Measurements from ENCODE around the gene GCNT2. TPM values are rescaled to one million over a fixed set of nuclear protein-coding genes. Genes with fewer than 3 reads are reported as not detected.
"Not testable (repeated sequence)": the region's sequence is repeated elsewhere in the genome, so short reads cannot be mapped to it uniquely, and the experiment has no call there.

Gene GCNT2
- total RNA-seq, 1 donor = 6.8 TPM

DNA sequence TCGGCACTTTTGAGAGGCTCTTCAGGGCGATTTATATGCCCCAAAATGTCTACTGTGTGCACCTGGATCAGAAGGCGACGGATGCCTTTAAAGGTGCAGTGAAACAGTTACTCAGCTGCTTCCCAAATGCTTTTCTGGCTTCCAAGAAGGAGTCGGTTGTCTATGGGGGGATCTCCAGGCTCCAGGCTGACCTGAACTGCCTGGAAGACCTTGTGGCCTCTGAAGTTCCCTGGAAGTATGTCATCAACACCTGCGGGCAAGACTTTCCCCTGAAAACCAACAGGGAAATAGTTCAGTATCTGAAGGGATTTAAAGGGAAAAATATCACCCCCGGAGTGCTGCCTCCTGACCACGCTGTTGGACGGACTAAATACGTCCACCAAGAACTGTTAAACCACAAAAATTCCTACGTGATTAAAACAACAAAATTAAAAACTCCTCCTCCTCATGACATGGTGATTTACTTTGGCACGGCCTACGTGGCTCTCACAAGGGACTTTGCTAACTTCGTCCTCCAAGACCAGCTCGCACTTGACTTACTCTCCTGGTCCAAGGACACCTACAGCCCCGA lies 8.2 kb downstream of the GCNT2 start:
- H3K4me1 ChIP-seq (ENCODE audit: insufficient read depth, low read length) = peaks cover 65% of the 10 kb centered on the region
- H3K4me3 ChIP-seq (ENCODE audit: low read length) = peak overlapping the region; percentile 60
- no peaks in the 10 kb centered on the region for H3K27me3 ChIP-seq (ENCODE audit: insufficient read depth, low read length)
- H3K9me3 ChIP-seq (ENCODE audit: low read depth, low read length) = no peaks in the 10 kb centered on the region

DNA sequence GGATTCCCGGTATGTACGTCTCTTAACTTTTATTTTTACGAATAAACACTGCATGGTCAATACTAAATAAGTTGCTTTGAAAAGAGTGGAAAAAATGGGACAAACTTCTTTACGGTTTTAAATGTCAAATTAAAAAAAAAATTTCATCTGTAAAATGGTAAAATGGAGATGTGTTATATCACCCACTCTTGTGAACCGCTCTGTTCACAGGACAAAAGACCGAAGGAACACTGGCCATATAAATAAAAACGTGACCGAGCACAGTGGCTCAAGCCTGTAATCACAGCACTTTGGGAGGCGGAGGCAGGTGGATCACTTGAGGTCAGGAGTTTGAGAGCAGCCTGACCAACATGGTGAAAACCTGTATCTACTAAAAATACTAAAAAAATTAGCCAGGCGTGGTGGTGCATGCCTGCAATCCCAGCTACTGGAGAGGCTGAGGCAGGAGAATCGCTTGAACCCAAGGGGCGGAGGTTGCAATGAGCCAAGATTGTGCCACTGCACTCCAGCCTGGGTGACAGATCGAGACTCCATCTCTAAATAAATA lies 8.8 kb downstream of the GCNT2 start:
- H3K27me3 ChIP-seq (ENCODE audit: insufficient read depth, low read length); H3K9me3 ChIP-seq (ENCODE audit: low read depth, low read length): not testable (repeated sequence)
- peak overlapping the region; percentile 60 for H3K4me3 ChIP-seq (ENCODE audit: low read length)
- peaks cover 68% of the 10 kb centered on the region for H3K4me1 ChIP-seq (ENCODE audit: insufficient read depth, low read length)

DNA sequence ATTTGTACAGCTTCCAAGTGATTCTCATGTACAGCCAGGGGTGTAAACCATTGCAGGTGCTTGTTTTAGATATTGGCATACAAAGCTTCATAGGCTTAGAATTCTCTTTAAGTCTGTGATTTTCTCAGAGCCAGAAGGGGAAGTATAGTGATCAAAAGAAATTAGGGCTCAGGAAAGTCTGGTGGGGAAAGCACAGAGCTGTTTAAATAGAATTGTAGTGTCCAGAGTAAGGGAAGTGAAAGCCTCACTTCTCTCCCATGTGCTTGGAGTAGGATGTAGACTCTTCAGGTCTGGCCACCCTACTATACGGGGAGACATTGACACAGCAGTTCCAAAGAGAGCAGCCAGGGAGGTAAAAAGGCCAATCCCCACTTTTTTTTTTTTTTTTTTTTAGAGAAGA lies 10.4 kb downstream of the GCNT2 start:
- Histone ChIP-seq H3K4me1 (ENCODE audit: insufficient read depth, low read length) (peaks cover 83% of the 10 kb centered on the region), H3K4me3 (ENCODE audit: low read length) (peak overlapping the region; percentile 18), H3K9me3 (ENCODE audit: low read depth, low read length) (no peaks in the 10 kb centered on the region), H3K27me3 (ENCODE audit: insufficient read depth, low read length) (no peaks in the 10 kb centered on the region)

DNA sequence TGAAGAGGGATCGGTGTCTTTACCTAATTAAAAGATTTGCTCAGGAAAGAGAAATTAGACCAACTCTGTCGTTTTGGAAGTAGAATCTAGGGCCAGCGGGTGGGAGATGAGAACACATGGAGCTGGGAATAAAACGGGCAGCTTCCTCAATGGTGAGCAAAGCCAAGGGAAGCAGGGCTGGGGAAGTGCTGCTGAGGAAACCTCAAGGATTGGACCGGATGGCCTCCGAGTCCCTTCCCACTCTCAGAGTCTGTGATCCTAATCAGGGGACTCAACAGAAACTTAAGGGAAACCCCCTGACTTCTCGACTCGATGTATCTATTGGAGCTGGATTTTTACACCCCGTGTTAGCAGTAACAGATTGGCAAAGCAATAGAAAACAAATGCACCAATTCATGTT lies 10.8 kb downstream of the GCNT2 start:
- peaks cover 87% of the 10 kb centered on the region for H3K4me1 ChIP-seq (ENCODE audit: insufficient read depth, low read length)
- H3K27me3 ChIP-seq (ENCODE audit: insufficient read depth, low read length) = no peaks in the 10 kb centered on the region

DNA sequence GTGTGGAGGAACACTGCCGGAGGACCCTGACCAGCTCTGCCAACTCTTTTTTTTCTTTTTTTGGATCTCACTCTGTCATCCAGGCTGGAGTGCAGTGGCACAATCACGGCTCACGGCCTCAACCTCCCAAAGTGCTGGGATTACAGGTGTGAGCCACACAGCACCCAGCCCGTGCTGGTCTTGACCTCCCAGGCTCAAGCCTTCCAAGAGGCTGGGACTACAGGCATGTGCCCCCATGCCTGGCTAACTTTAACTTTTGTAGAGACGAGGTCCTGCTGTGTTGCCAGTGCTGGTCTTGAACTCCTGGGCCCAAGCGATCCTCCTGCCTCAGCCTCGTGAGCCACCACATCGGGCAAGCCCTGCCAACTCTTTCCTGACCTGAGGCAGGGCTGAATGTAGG lies 11.2 kb downstream of the GCNT2 start:
- Histone ChIP-seq H3K9me3 (ENCODE audit: low read depth, low read length) (no peaks in the 10 kb centered on the region), H3K27me3 (ENCODE audit: insufficient read depth, low read length) (no peaks in the 10 kb centered on the region), H3K4me1 (ENCODE audit: insufficient read depth, low read length) (peaks cover 91% of the 10 kb centered on the region), H3K4me3 (ENCODE audit: low read length) (peak overlapping the region; percentile 18)

More for the DNA sequence above, 10.8 kb downstream of the GCNT2 start:
- H3K9me3 ChIP-seq (ENCODE audit: low read depth, low read length) = no peaks in the 10 kb centered on the region
- peak overlapping the region; percentile 18 for H3K4me3 ChIP-seq (ENCODE audit: low read length)

DNA sequence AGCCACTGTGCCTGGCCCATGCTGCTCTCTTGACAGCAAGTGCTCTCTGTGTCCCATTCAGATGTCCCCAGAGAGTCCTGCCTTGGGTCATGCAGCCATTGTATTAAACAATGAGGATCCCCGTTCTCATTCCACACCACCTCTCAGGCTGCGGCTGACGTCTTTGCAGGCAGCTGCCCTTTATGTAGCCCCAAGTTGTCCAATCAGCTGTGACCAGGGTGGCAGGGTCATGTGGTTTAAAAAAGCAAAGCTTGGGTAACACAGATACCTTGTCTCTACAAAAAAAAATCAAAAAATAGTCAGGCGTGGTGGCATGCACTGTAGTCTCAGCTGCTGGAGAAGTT lies 13.2 kb downstream of the GCNT2 start:
- Histone ChIP-seq H3K4me1 (ENCODE audit: insufficient read depth, low read length) (peaks cover 78% of the 10 kb centered on the region), H3K27me3 (ENCODE audit: insufficient read depth, low read length) (no peaks in the 10 kb centered on the region), H3K4me3 (ENCODE audit: low read length) (no peak overlapping the region), H3K9me3 (ENCODE audit: low read depth, low read length) (no peaks in the 10 kb centered on the region)

DNA sequence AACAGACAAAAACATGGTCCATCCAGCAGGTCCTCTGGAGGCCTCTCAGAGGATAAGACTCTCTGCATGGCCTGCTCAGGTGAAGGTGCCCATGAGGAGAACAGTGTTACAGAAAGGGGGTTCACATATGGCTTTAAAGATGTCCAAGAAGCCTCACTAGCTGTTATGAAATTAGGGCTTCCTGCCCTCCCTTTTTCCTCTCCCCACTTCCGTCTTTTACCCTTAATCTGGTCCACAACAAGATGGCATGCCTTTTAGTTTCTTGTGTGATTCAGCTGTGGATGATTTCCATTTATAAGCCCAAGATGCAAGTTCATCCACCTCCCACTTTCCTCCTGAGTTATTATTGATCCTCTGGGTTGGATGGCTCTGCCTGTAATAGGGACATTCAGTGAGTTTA lies 14.0 kb downstream of the GCNT2 start:
- H3K4me3 ChIP-seq (ENCODE audit: low read length) = no peak overlapping the region
- peaks cover 75% of the 10 kb centered on the region for H3K4me1 ChIP-seq (ENCODE audit: insufficient read depth, low read length)
- no peaks in the 10 kb centered on the region for H3K27me3 ChIP-seq (ENCODE audit: insufficient read depth, low read length)
- no peaks in the 10 kb centered on the region for H3K9me3 ChIP-seq (ENCODE audit: low read depth, low read length)

DNA sequence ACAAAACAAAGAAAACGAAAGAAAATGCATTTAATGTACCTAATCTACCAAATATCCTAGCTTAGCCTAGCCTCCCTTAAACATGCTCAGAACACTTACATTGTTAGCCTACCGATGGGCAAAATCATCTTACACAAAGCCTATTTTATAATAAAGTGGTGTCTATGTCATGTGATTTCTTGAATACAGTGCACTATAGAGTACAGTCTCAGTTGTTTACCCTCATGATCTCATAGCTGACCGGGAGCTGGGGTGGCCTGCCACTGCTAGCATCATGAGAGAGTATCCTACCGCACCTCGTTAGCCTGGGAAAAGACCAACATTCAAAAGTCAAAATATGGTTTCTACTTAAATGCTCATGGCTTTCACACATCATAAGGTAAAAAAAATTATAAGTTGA lies 16.6 kb downstream of the GCNT2 start:
- Histone ChIP-seq H3K9me3 (ENCODE audit: low read depth, low read length) (no peaks in the 10 kb centered on the region), H3K4me3 (ENCODE audit: low read length) (no peak overlapping the region), H3K4me1 (ENCODE audit: insufficient read depth, low read length) (peaks cover 64% of the 10 kb centered on the region), H3K27me3 (ENCODE audit: insufficient read depth, low read length) (no peaks in the 10 kb centered on the region)

DNA sequence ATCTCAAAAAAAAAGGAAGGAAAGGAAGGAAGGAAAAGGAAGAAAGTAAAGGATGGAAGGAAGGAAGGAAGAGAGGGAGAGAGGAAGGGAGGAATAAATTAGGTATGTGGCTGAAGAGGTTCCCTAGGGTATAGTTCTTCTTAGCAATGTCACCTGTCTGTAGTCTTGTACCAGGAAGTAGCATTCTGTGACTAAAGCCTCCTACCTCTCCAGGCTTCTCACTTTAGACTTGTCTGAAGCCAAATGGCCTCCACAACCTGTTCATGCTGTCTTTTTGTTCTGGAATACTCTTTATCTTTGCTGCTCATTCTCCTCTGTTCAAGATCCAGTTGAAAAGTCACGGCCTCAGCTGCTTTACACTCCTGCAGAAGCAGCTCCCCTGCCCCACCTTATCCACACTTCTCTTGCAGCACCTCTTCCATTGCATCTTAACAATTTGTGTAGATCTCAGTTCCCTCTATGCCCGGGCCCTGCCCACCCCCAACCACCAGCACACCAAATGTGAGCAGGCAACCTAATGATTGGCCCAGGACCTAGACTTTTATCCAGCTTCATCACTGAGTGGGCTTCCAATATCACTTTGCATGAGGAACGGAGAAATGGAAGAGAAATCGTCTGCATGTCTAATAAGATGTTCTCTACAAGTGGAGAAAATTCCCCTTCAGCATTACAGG lies 19.1 kb downstream of the GCNT2 start:
- H3K4me1 ChIP-seq (ENCODE audit: insufficient read depth, low read length) = peaks cover 40% of the 10 kb centered on the region
- no peaks in the 10 kb centered on the region for H3K27me3 ChIP-seq (ENCODE audit: insufficient read depth, low read length)
- H3K4me3 ChIP-seq (ENCODE audit: low read length) = no peak overlapping the region
- H3K9me3 ChIP-seq (ENCODE audit: low read depth, low read length) = no peaks in the 10 kb centered on the region

DNA sequence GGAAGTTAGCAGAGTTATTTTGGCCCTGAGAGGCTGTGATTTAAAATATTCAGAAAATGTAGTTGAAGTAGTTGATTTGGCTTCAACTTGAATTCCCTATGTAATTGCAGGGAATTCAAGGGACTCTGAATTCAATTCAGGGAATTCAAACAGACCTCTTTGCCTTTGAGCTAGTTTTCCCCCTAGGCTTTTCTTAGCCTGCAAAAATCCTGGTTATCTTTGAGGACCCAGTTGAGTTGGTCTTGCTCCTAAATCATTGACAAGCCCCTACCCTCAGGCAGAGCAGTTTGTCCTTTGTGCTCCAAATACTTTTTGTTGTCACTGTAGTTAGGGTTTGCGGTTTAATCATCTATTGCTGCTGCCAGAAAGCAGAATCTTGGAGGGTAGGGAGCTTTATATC lies 20.4 kb downstream of the GCNT2 start:
- no peak overlapping the region for H3K4me3 ChIP-seq (ENCODE audit: low read length)
- peaks cover 27% of the 10 kb centered on the region for H3K4me1 ChIP-seq (ENCODE audit: insufficient read depth, low read length)
- H3K27me3 ChIP-seq (ENCODE audit: insufficient read depth, low read length) = no peaks in the 10 kb centered on the region
- no peaks in the 10 kb centered on the region for H3K9me3 ChIP-seq (ENCODE audit: low read depth, low read length)

DNA sequence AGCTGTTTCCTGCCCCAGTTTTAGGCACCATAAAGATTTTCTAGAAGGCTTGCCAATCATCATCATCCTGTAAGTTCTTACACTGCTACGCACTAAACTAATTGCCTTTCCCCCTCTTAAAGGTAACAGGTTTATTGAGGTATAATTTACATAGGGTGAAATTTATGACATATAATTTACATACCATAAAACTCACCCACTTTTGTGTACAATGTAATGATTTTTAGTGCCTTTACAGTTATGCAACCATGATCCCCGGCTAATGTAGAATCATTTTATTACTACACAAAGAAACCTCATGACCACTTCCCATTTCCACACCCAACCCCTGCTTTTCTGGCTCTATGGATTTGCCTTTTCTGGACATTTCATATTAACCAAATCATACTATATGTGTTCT lies 21.1 kb downstream of the GCNT2 start:
- Histone ChIP-seq H3K4me3 (ENCODE audit: low read length) (no peak overlapping the region), H3K9me3 (ENCODE audit: low read depth, low read length) (no peaks in the 10 kb centered on the region), H3K4me1 (ENCODE audit: insufficient read depth, low read length) (peaks cover 21% of the 10 kb centered on the region), H3K27me3 (ENCODE audit: insufficient read depth, low read length) (no peaks in the 10 kb centered on the region)

DNA sequence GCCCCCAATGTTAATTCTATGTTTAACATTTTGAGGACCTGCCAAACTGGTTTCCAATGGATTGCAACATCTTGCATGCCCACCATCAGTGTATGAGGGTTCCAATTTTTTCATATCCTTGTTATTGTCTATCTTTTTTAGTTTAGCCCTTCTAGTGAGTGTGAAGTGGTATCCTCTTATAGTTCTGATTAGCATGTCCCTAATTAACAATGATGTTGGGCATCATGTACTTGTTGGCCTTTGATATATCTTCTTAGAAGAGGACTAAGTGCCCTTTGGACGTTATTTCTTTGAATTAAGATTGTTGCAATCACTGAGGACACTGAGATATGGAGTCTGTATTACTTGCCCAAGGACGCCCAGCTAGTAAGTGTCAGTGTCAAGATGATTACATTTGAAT lies 22.3 kb downstream of the GCNT2 start:
- no peaks in the 10 kb centered on the region for H3K9me3 ChIP-seq (ENCODE audit: low read depth, low read length)
- H3K27me3 ChIP-seq (ENCODE audit: insufficient read depth, low read length) = no peaks in the 10 kb centered on the region
- peaks cover 20% of the 10 kb centered on the region for H3K4me1 ChIP-seq (ENCODE audit: insufficient read depth, low read length)
- no peak overlapping the region for H3K4me3 ChIP-seq (ENCODE audit: low read length)

DNA sequence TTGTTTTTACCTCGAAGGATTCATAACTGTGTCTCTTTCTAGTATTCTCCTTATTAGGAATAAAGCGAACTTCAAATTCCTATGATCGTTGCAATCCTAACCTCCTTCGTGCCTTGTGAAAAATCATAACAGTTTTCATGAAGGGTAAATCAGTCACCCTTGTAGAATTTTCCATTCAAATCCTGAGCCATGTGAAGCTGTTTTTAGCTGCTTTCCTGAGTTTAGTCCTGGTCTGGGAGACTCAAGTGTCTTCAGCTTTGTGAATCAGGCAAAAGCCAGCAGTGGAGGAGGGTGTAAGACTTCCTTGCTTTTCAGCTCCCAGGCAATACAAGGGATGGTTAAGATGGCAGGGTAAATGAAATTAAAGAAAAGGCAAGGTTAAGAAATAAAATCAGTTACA lies 24.3 kb downstream of the GCNT2 start:
- Histone ChIP-seq H3K27me3 (ENCODE audit: insufficient read depth, low read length) (no peaks in the 10 kb centered on the region), H3K4me3 (ENCODE audit: low read length) (no peak overlapping the region), H3K9me3 (ENCODE audit: low read depth, low read length) (no peaks in the 10 kb centered on the region), H3K4me1 (ENCODE audit: insufficient read depth, low read length) (peaks cover 13% of the 10 kb centered on the region)

DNA sequence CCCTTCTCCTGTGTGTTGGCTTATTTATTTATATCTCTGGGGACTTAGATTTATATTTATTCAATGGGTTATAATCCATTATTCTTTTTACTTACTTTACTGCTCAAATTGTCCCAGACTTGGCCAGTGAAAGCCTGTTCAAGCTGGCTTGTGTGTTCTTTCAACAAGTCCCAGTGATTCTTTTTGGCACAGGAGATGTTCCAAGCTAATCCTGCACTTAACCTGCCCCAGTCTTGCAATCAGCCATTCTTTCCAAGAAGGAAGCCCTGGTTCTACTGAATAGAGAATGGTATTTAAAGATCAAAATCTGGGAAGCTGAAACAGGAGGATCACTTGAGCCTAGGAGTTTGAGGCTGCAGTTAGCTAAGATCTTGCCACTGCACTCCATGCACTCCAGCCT lies 26.7 kb downstream of the GCNT2 start:
- no peak overlapping the region for H3K4me3 ChIP-seq (ENCODE audit: low read length)
- no peaks in the 10 kb centered on the region for H3K4me1 ChIP-seq (ENCODE audit: insufficient read depth, low read length)
- H3K27me3 ChIP-seq (ENCODE audit: insufficient read depth, low read length) = no peaks in the 10 kb centered on the region
- no peaks in the 10 kb centered on the region for H3K9me3 ChIP-seq (ENCODE audit: low read depth, low read length)

DNA sequence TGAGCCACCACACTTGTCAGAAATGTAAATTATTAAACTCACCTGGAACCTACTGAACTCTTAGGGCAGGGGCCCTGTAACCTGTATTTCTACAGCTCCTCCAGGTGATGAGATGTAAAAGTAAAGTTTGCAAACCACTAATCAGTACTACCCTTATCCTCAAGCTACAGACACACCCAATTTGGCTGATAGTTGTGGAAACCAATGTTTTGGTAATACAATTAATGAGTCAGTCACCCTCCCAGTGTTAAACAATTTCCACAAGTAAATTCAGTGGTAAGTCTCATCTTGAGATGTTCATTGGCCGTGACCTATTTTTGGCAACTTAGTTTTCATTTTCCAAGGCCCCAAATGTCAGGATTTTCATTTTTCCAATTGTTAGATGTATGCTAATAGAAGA lies 29.6 kb downstream of the GCNT2 start:
- Histone ChIP-seq H3K27me3 (ENCODE audit: insufficient read depth, low read length) (no peaks in the 10 kb centered on the region), H3K4me1 (ENCODE audit: insufficient read depth, low read length) (no peaks in the 10 kb centered on the region), H3K9me3 (ENCODE audit: low read depth, low read length) (no peaks in the 10 kb centered on the region), H3K4me3 (ENCODE audit: low read length) (no peak overlapping the region)

DNA sequence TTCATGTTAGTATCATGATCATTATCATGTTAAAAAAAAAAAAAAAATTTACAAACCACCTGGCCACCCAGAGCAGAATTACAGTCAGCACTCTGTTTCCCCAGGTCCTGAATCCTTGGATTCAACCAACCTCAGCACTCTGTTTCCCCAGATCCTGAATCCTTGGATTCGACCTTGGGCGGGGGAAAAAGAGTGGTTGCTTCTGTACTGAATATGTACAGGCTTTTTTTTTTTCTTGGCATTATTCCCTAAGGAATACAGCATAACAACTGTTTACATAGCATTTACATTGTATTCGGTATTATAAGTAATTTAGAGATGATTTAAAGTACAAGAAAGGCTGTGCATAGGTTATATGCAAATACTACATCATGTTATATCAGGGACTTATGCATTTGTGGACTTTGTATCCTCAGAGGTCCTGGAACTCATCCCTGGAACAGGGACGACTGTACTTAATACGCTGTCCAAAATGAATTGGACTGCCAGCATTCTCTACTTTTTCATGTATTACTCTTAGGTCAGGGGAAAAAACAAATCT lies 31.2 kb downstream of the GCNT2 start:
- no peaks in the 10 kb centered on the region for H3K9me3 ChIP-seq (ENCODE audit: low read depth, low read length)
- no peaks in the 10 kb centered on the region for H3K4me1 ChIP-seq (ENCODE audit: insufficient read depth, low read length)
- H3K4me3 ChIP-seq (ENCODE audit: low read length) = no peak overlapping the region
- H3K27me3 ChIP-seq (ENCODE audit: insufficient read depth, low read length) = no peaks in the 10 kb centered on the region

Data from mononuclear cell (primary cell).